22Rv1 (cell line): ENCODE measurements around the gene SRC.

Experiments used
- ZFX ChIP-seq: fragments of 450-650 bp; IDR thresholded peaks from 2 replicates; pipeline ENCODE4 v1.6.1; 2017; ENCODE audit warnings: antibody characterized with exemption, borderline replicate concordance
- TF ChIP-seq, protein P1 (sequence below): fragments of 450-650 bp; IDR thresholded peaks from 2 replicates; pipeline ENCODE4 v1.5.1; 2017; ENCODE audit warnings: mild to moderate bottlenecking

DNA sequence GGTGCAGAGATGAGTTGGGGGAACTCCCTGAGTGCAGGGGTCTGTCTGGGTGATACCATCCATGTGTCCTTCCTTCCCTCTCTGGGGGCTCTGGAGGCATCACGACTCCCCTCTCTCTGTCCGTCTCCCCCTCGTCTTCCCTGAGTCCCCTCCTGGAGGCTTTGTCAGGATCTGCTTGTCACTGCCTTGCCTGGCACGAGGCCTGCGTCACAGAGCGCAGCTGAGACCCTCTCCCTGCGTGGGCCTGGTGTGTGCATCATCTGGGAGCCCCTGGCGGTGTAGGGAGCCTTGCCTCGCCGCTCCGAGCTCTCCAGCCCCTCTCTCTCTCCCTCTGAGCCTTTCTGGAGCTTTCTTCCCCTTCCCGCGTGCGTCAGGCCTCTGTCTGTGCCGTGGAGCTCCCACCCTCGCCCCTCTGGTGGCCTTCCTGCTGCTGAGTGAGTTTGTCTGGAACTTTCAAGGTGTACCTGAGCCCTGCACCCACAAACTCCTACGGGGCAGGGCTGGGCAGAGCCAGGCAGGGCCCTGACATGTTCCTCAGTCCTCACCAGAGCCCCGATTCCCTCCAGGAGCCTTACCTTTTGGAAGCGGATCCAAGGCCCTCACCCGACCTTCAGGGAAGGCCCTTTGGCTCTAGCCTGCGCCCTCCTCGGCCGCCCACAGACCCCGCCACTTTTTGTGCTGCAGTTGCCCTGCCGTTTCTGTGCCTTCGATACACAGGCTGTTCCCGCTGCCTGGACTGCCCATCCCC, 70.3 kb downstream of the SRC start:
- TF ChIP-seq, protein P1, sequence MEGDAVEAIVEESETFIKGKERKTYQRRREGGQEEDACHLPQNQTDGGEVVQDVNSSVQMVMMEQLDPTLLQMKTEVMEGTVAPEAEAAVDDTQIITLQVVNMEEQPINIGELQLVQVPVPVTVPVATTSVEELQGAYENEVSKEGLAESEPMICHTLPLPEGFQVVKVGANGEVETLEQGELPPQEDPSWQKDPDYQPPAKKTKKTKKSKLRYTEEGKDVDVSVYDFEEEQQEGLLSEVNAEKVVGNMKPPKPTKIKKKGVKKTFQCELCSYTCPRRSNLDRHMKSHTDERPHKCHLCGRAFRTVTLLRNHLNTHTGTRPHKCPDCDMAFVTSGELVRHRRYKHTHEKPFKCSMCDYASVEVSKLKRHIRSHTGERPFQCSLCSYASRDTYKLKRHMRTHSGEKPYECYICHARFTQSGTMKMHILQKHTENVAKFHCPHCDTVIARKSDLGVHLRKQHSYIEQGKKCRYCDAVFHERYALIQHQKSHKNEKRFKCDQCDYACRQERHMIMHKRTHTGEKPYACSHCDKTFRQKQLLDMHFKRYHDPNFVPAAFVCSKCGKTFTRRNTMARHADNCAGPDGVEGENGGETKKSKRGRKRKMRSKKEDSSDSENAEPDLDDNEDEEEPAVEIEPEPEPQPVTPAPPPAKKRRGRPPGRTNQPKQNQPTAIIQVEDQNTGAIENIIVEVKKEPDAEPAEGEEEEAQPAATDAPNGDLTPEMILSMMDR: no peak
- no peak for TF ChIP-seq ZFX
